Loucy (cell line): ENCODE data around the gene KLHL6.

ENCODE experiments used
- H2AFZ ChIP-seq: fragments of 200-600 bp; sonication (generic); 2 replicates; pipeline ENCODE4 v1.6.0; 2016; ENCODE audit warnings: antibody characterized with exemption, mild to moderate bottlenecking, low read length, moderate library complexity
- H3F3A ChIP-seq: fragments of 200-600 bp; 2 replicates; pipeline ENCODE4 v1.6.0; 2016; ENCODE audit warnings: antibody characterized with exemption, low read depth, mild to moderate bottlenecking
- H3K27me3 ChIP-seq: fragments of 200-600 bp; sonication (generic); 2 replicates; pipeline ENCODE4 v1.6.1; 2014; ENCODE audit warnings: low read length, mild to moderate bottlenecking; ENCODE audit not compliant: insufficient read depth, poor library complexity, severe bottlenecking
- H3K36me3 ChIP-seq: fragments of 200-600 bp; sonication (generic); 2 replicates; pipeline ENCODE4 v1.6.1; 2016; ENCODE audit warnings: low read length; ENCODE audit not compliant: insufficient read depth
- H3K4me1 ChIP-seq: fragments of 200-600 bp; sonication (generic); 2 replicates; pipeline ENCODE4 v1.5.1; 2014; ENCODE audit warnings: low read length, mild to moderate bottlenecking; ENCODE audit not compliant: insufficient read depth, poor library complexity, severe bottlenecking
- H3K4me2 ChIP-seq: fragments of 200-600 bp; sonication (generic); 2 replicates; pipeline ENCODE4 v1.6.0; 2014; ENCODE audit warnings: antibody characterized with exemption, low read length, low read depth, mild to moderate bottlenecking; ENCODE audit not compliant: poor library complexity, severe bottlenecking
- H3K4me3 ChIP-seq: fragments of 200-600 bp; sonication (generic); 2 replicates; pipeline ENCODE4 v1.5.1; 2014; ENCODE audit warnings: low read length, mild to moderate bottlenecking, mixed read lengths; ENCODE audit not compliant: poor library complexity, severe bottlenecking
- H3K79me2 ChIP-seq: fragments of 200-600 bp; sonication (generic); 2 replicates; pipeline ENCODE4 v1.6.1; 2014; ENCODE audit warnings: low read length; ENCODE audit not compliant: insufficient read depth
- H3K9ac ChIP-seq: fragments of 200-600 bp; sonication (generic); 2 replicates; pipeline ENCODE4 v1.6.0; 2014; ENCODE audit warnings: mild to moderate bottlenecking, low read depth, low read length, moderate library complexity; ENCODE audit not compliant: poor library complexity, severe bottlenecking
- H3K9me2 ChIP-seq: fragments of 200-600 bp; sonication (generic); replicated peaks from 2 replicates; pipeline ENCODE4 v1.6.1; 2016; ENCODE audit warnings: low read depth, low read length, mixed read lengths
- H3K9me3 ChIP-seq: fragments of 200-600 bp; sonication (generic); 2 replicates; pipeline ENCODE4 v1.6.1; 2014; ENCODE audit warnings: mild to moderate bottlenecking, antibody characterized with exemption, low read length, low read depth; ENCODE audit not compliant: insufficient read depth
- H4K20me1 ChIP-seq: fragments of 200-600 bp; sonication (generic); 2 replicates; pipeline ENCODE4 v1.6.0; 2014; ENCODE audit warnings: antibody characterized with exemption, low read length, mild to moderate bottlenecking; ENCODE audit not compliant: insufficient read depth, poor library complexity, severe bottlenecking
- CTCF ChIP-seq: fragments of 200-600 bp; sonication (generic); conservative IDR thresholded peaks from 2 replicates; pipeline ENCODE4 v1.5.1; 2014; ENCODE audit warnings: mild to moderate bottlenecking, antibody characterized with exemption, low read length
- EZH2phosphoT487 ChIP-seq: fragments of 200-600 bp; IDR thresholded peaks from 2 replicates; pipeline ENCODE4 v1.6.1; 2018; ENCODE audit warnings: antibody characterized with exemption, mild to moderate bottlenecking, moderate library complexity, borderline replicate concordance

The KLHL6 gene

GRCh38 chr3:183475016-183475763 lies 80.3 kb downstream of the KLHL6 start:
- Histone ChIP-seq H3K9ac (no peak overlapping the region), H3K4me2 (no peak overlapping the region), H3K36me3 (no peaks in the 10 kb centered on the region), H2AFZ (no peak overlapping the region), H3K79me2 (no peaks in the 10 kb centered on the region), H3K4me1 (no peaks in the 10 kb centered on the region), H3K4me3 (no peak overlapping the region), H3F3A (no peaks in the 10 kb centered on the region), H4K20me1 (no peaks in the 10 kb centered on the region), H3K9me3 (no peaks in the 10 kb centered on the region), H3K9me2 (no peaks in the 10 kb centered on the region), H3K27me3 (no peaks in the 10 kb centered on the region)
- TF ChIP-seq CTCF (no peak), EZH2phosphoT487 (no peak)

- H3K27me3 ChIP-seq: no peaks in the 10 kb centered on the region
- no peak overlapping the region for H3K4me2 ChIP-seq
- TF ChIP-seq EZH2phosphoT487: no peak
- no peak for TF ChIP-seq CTCF
- no peaks in the 10 kb centered on the region for H3K9me3 ChIP-seq
- H3K4me3 ChIP-seq: no peak overlapping the region
- no peaks in the 10 kb centered on the region for H3K79me2 ChIP-seq
- no peaks in the 10 kb centered on the region for H3F3A ChIP-seq
- H4K20me1 ChIP-seq: no peaks in the 10 kb centered on the region
- no peak overlapping the region for H2AFZ ChIP-seq
- no peaks in the 10 kb centered on the region for H3K9me2 ChIP-seq
- H3K4me1 ChIP-seq: no peaks in the 10 kb centered on the region
- H3K36me3 ChIP-seq: no peaks in the 10 kb centered on the region
- no peak overlapping the region for H3K9ac ChIP-seq
Observed at GRCh38 chr3:183473969-183474368, 81.5 kb downstream of the KLHL6 start.

- Histone ChIP-seq H3K9ac (no peak overlapping the region), H2AFZ (no peak overlapping the region), H3K36me3 (no peaks in the 10 kb centered on the region), H3F3A (no peaks in the 10 kb centered on the region), H3K4me1 (no peaks in the 10 kb centered on the region), H3K4me2 (no peak overlapping the region), H4K20me1 (no peaks in the 10 kb centered on the region), H3K9me3 (no peaks in the 10 kb centered on the region), H3K79me2 (no peaks in the 10 kb centered on the region), H3K27me3 (no peaks in the 10 kb centered on the region), H3K4me3 (no peak overlapping the region), H3K9me2 (no peaks in the 10 kb centered on the region)
- no peak for TF ChIP-seq CTCF
- no peak for TF ChIP-seq EZH2phosphoT487
Observed at GRCh38 chr3:183472155-183472554, 83.4 kb downstream of the KLHL6 start.
